ENCODE results near the gene MTMR10. TPM values are rescaled to one million over a fixed set of nuclear protein-coding genes. Genes with fewer than 3 reads are reported as not detected.

MTMR10 gene
- total RNA-seq, 1 donor from 2014 or later = 28.8 TPM

DNA sequence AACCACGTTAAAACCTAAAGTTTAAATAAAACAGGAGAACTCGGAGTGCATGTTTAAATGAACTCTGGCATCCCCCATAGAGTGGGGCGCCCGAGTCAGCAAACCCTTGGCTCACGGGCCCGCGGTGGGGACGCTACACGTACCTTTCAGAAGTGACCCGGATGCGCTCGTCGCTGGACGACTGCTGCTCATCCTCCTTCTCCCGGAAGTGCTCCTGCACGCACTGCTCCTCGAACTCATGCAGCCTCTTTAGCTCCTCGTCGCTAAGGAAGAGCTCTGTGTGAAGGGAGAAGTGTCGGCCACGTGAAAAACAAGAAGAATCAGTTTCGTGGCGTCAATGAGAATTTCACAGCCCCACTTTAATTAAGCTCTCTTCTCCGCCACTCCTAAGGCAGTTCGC, 34.6 kb upstream of the MTMR10 start:
- no peaks in the 10 kb centered on the region for H3K9me3 ChIP-seq (replicated peaks)
- H3K4me1 ChIP-seq = peaks cover 13% of the 10 kb centered on the region
- no peak for DNase-seq
- H3K27ac ChIP-seq (replicated peaks) = no peak overlapping the region
- TF ChIP-seq, protein P1, sequence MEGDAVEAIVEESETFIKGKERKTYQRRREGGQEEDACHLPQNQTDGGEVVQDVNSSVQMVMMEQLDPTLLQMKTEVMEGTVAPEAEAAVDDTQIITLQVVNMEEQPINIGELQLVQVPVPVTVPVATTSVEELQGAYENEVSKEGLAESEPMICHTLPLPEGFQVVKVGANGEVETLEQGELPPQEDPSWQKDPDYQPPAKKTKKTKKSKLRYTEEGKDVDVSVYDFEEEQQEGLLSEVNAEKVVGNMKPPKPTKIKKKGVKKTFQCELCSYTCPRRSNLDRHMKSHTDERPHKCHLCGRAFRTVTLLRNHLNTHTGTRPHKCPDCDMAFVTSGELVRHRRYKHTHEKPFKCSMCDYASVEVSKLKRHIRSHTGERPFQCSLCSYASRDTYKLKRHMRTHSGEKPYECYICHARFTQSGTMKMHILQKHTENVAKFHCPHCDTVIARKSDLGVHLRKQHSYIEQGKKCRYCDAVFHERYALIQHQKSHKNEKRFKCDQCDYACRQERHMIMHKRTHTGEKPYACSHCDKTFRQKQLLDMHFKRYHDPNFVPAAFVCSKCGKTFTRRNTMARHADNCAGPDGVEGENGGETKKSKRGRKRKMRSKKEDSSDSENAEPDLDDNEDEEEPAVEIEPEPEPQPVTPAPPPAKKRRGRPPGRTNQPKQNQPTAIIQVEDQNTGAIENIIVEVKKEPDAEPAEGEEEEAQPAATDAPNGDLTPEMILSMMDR (IDR thresholded peaks at IDR 0.05; ENCODE audit: borderline replicate concordance) = no peak
- H3K36me3 ChIP-seq = no peaks in the 10 kb centered on the region
- no peaks in the 10 kb centered on the region for H3K27me3 ChIP-seq (ENCODE audit: low read depth)
- H3K4me3 ChIP-seq = no peak overlapping the region
- intact Hi-C loops (cut with micrococcal nuclease) = no loop called here

DNA sequence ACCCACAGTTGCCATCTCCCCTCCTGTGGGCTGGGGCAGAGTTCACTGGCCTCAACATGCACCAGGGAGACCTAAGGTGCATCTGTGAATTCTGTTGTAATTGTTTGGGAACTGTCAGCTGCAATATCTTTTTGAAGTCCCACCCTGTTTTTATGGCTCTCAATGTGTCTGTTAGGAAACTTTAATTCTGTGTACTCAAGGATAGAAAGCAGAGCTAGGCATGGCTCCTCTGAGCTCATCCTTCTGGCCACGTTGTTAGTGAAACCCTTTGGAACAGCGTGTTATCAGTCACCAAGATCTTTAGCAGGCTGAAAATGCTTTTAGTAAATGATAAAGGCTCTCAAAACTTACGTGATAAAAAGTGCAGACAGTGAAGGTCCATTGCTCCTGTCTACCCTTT, 33.6 kb upstream of the MTMR10 start:
- no peak overlapping the region for H3K4me3 ChIP-seq
- no peak for DNase-seq
- TF ChIP-seq, protein P1 (IDR thresholded peaks at IDR 0.05; ENCODE audit: borderline replicate concordance) = no peak
- H3K36me3 ChIP-seq = no peaks in the 10 kb centered on the region
- no peaks in the 10 kb centered on the region for H3K27me3 ChIP-seq (ENCODE audit: low read depth)
- intact Hi-C loops (cut with micrococcal nuclease) = no loop called here
- H3K9me3 ChIP-seq (replicated peaks) = no peaks in the 10 kb centered on the region
- peak overlapping the region; percentile 22 for H3K27ac ChIP-seq (replicated peaks)
- H3K4me1 ChIP-seq = peaks cover 13% of the 10 kb centered on the region

DNA sequence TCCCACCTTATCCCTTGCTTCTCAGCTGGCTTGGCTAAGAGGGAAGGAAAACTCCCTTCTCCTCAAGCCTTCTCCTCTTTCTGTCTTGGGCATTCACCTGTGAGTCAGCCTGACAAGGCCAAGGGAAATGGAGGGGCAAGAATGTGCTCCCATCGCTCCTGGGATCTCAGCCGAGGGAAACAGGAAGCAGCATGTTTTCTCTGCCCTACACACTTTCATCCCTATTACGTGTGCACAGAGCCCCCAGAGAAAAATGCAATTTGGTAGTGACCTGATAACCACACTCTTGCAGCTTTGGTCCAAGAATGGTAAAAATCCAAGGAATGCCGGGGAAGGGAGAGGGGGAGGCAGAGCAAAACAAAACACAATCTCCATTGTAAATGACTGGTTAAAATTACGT, 32.9 kb upstream of the MTMR10 start:
- Histone ChIP-seq H3K27me3 (ENCODE audit: low read depth) (no peaks in the 10 kb centered on the region), H3K36me3 (no peaks in the 10 kb centered on the region), H3K4me3 (no peak overlapping the region), H3K9me3 (replicated peaks) (no peaks in the 10 kb centered on the region), H3K27ac (replicated peaks) (peak overlapping the region; percentile 22), H3K4me1 (peaks cover 13% of the 10 kb centered on the region)
- intact Hi-C loops (cut with micrococcal nuclease) = no loop called here
- DNase-seq = no peak
- TF ChIP-seq, protein P1 (IDR thresholded peaks at IDR 0.05; ENCODE audit: borderline replicate concordance) = no peak

DNA sequence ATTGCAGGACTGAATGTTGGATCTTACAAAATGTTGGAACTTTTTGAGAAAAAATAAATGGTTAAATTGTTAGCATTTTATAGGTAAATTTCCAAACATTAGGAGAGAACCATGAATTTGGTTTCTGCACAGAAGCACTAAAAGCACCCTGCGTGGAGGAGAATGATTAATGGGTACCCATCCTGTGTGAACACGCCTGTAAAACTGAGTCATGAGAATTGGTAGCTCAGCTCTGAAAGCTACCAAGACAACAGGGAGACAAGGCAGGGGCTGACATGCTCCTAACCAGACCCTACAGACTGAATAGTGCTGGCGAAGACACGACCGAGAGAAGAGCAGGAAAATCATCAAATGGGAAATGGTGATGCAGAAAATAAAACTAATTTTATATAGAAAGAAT, 32.4 kb upstream of the MTMR10 start:
- TF ChIP-seq, protein P1 (IDR thresholded peaks at IDR 0.05; ENCODE audit: borderline replicate concordance) = no peak
- Histone ChIP-seq H3K9me3 (replicated peaks) (no peaks in the 10 kb centered on the region), H3K4me3 (no peak overlapping the region), H3K27me3 (ENCODE audit: low read depth) (no peaks in the 10 kb centered on the region), H3K36me3 (no peaks in the 10 kb centered on the region), H3K27ac (replicated peaks) (peak overlapping the region; percentile 22), H3K4me1 (peaks cover 13% of the 10 kb centered on the region)
- DNase-seq = no peak
- intact Hi-C loops (cut with micrococcal nuclease) = no loop called here

DNA sequence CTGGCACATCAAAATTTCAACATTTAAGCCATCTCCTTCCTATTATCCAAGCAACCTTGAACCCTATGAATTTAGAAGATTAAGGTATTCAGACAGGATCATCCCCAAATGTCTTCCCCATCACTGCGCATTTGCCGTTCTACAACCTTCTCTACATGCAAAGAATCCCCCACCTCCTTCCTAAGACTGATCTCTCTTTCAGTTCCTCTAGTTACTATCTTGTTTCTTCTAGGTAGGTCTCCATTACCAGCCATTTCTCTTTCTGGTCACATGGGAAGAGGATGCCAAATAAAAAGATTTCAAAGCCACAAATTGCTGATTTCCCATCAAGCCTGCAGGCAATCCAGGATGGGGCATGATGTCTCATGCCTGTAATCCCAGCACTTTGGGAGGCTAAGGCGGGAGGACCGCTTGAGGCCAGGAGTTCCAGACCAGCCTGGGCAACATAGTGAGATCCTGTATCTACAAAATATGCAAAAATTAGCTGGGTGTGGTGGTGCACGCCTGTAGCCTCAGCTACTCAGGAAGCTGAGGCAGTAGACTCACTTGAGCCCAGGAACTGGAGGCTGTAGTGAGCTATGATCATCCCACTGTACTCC, 29.7 kb upstream of the MTMR10 start:
- H3K4me3 ChIP-seq = no peak overlapping the region
- DNase-seq = no peak
- no peaks in the 10 kb centered on the region for H3K36me3 ChIP-seq
- TF ChIP-seq, protein P1 (IDR thresholded peaks at IDR 0.05; ENCODE audit: borderline replicate concordance) = no peak
- H3K9me3 ChIP-seq (replicated peaks) = no peaks in the 10 kb centered on the region
- no peak overlapping the region for H3K27ac ChIP-seq (replicated peaks)
- no peaks in the 10 kb centered on the region for H3K27me3 ChIP-seq (ENCODE audit: low read depth)
- H3K4me1 ChIP-seq = peaks cover 13% of the 10 kb centered on the region
- intact Hi-C loops (cut with micrococcal nuclease) = no loop called here

All from left ventricle myocardium inferior (tissue), 1 donor.